Endothelial cell of umbilical vein (primary cell): ENCODE results near the gene PTP4A1. TPM values are rescaled to one million over a fixed set of nuclear protein-coding genes. Genes with fewer than 3 reads are reported as not detected.

Source experiments
- BruUV-seq: library from RNA; stranded (reverse); fragments of 400-500 nt; replicated peaks from 2 replicates; lab custom pipeline; 2021; lab: Mats Ljungman, UMichigan
- CTCF ChIA-PET: fragments of 300-600, 350-600 bp; sonication (Branson Sonifier 250); formaldehyde crosslinking; loops from one replicate; lab custom pipeline; 2021; ENCODE audit warnings: antibody characterized with exemption, inconsistent platforms; lab: Charles Lee
- POLR2A ChIA-PET: fragments of 300-600, 350-600 bp; sonication (Branson Sonifier 250); formaldehyde crosslinking; loops from one replicate; lab custom pipeline; 2021; ENCODE audit warnings: antibody characterized with exemption, inconsistent platforms; lab: Charles Lee
- DNase-seq: peaks from one replicate; pipeline ENCODE4 v3.0.0-alpha.2; 2011; ENCODE audit warnings: low read depth, low spot score
- FAIRE-seq: peaks from 2 replicates; lab custom pipeline; 2011; peaks lifted over from hg19 to GRCh38; lab: Jason Lieb, UNC
- H2AFZ ChIP-seq: 2 replicates; pipeline ENCODE4 v1.6.0; 2012; ENCODE audit warnings: low read depth, low read length, control low read depth, inconsistent platforms
- H3K27ac ChIP-seq: 2 replicates; pipeline ENCODE4 v1.5.1; 2011; ENCODE audit warnings: low read depth, mild to moderate bottlenecking, control low read depth, low read length, moderate library complexity; ENCODE audit not compliant: insufficient read depth
- H3K27me3 ChIP-seq, 2 experiments: 2 replicates each; pipeline versions ENCODE4 v1.6.0 to v1.6.1; 2011; ENCODE audit warnings: low read length in 2 of 2, mixed read lengths in 1 of 2; ENCODE audit not compliant: control insufficient read depth in 2 of 2, insufficient read depth in 2 of 2
- H3K36me3 ChIP-seq, 2 experiments: 2 replicates in 1 of 2; 3 replicates in 1 of 2; pipeline ENCODE4 v1.5.1; 2011; ENCODE audit warnings: low read length in 2 of 2, mild to moderate bottlenecking in 1 of 2, moderate library complexity in 1 of 2; ENCODE audit not compliant: control insufficient read depth in 2 of 2, insufficient read depth in 2 of 2; ENCODE audit errors: extremely low read depth in 1 of 2
- H3K4me1 ChIP-seq: 3 replicates; pipeline ENCODE4 v1.5.1; 2011; ENCODE audit warnings: mild to moderate bottlenecking, low read length; ENCODE audit not compliant: control insufficient read depth, insufficient read depth; ENCODE audit errors: extremely low read depth
- H3K4me2 ChIP-seq: 2 replicates; pipeline ENCODE4 v1.6.1; 2011; ENCODE audit warnings: low read length, control low read depth, mixed read lengths; ENCODE audit not compliant: insufficient read depth
- H3K4me3 ChIP-seq, 3 experiments: fragments of 200-600 bp in 1 of 3; sonication (generic), shearing (Covaris generic) in 1 of 3; replicated peaks in 1 of 3; 2 replicates each; pipeline ENCODE4 v1.5.1; 2011 to 2016; ENCODE audit warnings: control low read depth in 3 of 3, low read length in 3 of 3, mild to moderate bottlenecking in 2 of 3, inconsistent platforms in 1 of 3, low read depth in 1 of 3, moderate library complexity in 1 of 3; ENCODE audit not compliant: insufficient read depth in 1 of 3
- H3K79me2 ChIP-seq: 2 replicates; pipeline ENCODE4 v1.6.0; 2012; ENCODE audit warnings: low read length, inconsistent platforms; ENCODE audit not compliant: control insufficient read depth, insufficient read depth
- H3K9ac ChIP-seq: replicated peaks from 2 replicates; pipeline ENCODE3; 2011; ENCODE audit warnings: low read length, control low read depth; ENCODE audit not compliant: insufficient read depth; ENCODE audit errors: extremely low read depth
- H3K9me1 ChIP-seq: replicated peaks from 3 replicates; pipeline ENCODE4 v1.6.0; 2011; ENCODE audit warnings: mild to moderate bottlenecking, low read length; ENCODE audit not compliant: control insufficient read depth, insufficient read depth; ENCODE audit errors: extremely low read depth
- H3K9me3 ChIP-seq: replicated peaks from 2 replicates; pipeline ENCODE4 v1.5.1; 2012; ENCODE audit warnings: low read length, inconsistent platforms; ENCODE audit not compliant: control insufficient read depth, insufficient read depth
- H4K20me1 ChIP-seq: replicated peaks from 2 replicates; pipeline ENCODE3; 2011; ENCODE audit warnings: mild to moderate bottlenecking, low read length; ENCODE audit not compliant: control insufficient read depth, insufficient read depth; ENCODE audit errors: extremely low read depth
- CTCF ChIP-seq, 2 donors: IDR thresholded peaks; 1 replicate in 1 of 2; 2 replicates in 1 of 2; pipeline ENCODE4 v1.5.1; 2011; ENCODE audit warnings: low read length in 2 of 2, mild to moderate bottlenecking in 2 of 2, moderate library complexity in 2 of 2, control low read depth in 1 of 2, inconsistent platforms in 1 of 2, low read depth in 1 of 2; ENCODE audit not compliant: insufficient read depth in 1 of 2; ENCODE audit errors: extremely low read depth in 1 of 2
- EZH2 ChIP-seq: IDR thresholded peaks from 2 replicates; pipeline ENCODE4 v1.6.1; 2012; ENCODE audit warnings: borderline replicate concordance, low read depth, mild to moderate bottlenecking, moderate library complexity, low read length, inconsistent platforms; ENCODE audit not compliant: severe bottlenecking
- FOS ChIP-seq: IDR thresholded peaks from 2 replicates; pipeline ENCODE4 v1.6.1; 2011; ENCODE audit warnings: mild to moderate bottlenecking, low read length, moderate library complexity, borderline replicate concordance; ENCODE audit not compliant: insufficient read depth
- GATA2 ChIP-seq: IDR thresholded peaks from 2 replicates; pipeline ENCODE4 v1.7.0; 2011; ENCODE audit warnings: low read depth, mild to moderate bottlenecking, moderate library complexity, mixed read lengths, low read length; ENCODE audit not compliant: insufficient read length, insufficient read depth
- JUN ChIP-seq: IDR thresholded peaks from 2 replicates; pipeline ENCODE4 v1.6.1; 2011; ENCODE audit warnings: borderline replicate concordance, low read depth; ENCODE audit not compliant: insufficient read length, insufficient read depth
- MYC ChIP-seq: IDR thresholded peaks from one replicate; pipeline ENCODE4 v1.6.1; 2011; ENCODE audit warnings: mild to moderate bottlenecking, low read depth, low read length
- POLR2A ChIP-seq: IDR thresholded peaks from 2 replicates; pipeline ENCODE4 v1.6.1; 2012; ENCODE audit warnings: low read depth, mild to moderate bottlenecking, control low read depth, low read length
- POLR2AphosphoS5 ChIP-seq: IDR thresholded peaks from 2 replicates; pipeline ENCODE4 v1.6.1; 2012; ENCODE audit warnings: low read depth, mild to moderate bottlenecking, control low read depth, low read length, moderate library complexity; ENCODE audit not compliant: insufficient read depth
- dilution Hi-C: fragments of 300-500 bp; cut with MboI; formaldehyde crosslinking; loops from one replicate; pipeline ENCODE4 v1.15.0; 2019; ENCODE audit warnings: low sequenced_read_pairs; ENCODE audit not compliant: extremely low pct_ligation_motif_present
- intact Hi-C: fragments of 100-400 bp; cut with micrococcal nuclease; formaldehyde crosslinking; loops from one replicate; pipeline ENCODE4 v1.10.0; 2022
- polyA plus RNA-seq, 4 experiments: library from polyadenylated mRNA; depleted of rRNA in 3 of 4; stranded (reverse) in 3 of 4; unstranded in 1 of 4; fragments of >200 nt; gene quantifications; 2 replicates each; pipeline versions ENCODE4 v1.2.1 to v1.2.3, GENCODE V29; 2011 to 2012; ENCODE audit warnings: missing spikeins in 1 of 4
- total RNA-seq: library from RNA; stranded (reverse); gene quantifications from 2 replicates; pipeline ENCODE4 v1.2.3, GENCODE V29; 2021
- TF ChIP-seq, protein P1 (sequence below): IDR thresholded peaks from 2 replicates; pipeline ENCODE4 v1.6.1; 2011; ENCODE audit not compliant: insufficient read depth, insufficient read length

PTP4A1 gene
- total and polyA plus RNA-seq, 2 donors (not counting 3 experiments of a cell fraction or from before 2014, with no cell fraction given), result 10.8 to 58.4 TPM

DNA sequence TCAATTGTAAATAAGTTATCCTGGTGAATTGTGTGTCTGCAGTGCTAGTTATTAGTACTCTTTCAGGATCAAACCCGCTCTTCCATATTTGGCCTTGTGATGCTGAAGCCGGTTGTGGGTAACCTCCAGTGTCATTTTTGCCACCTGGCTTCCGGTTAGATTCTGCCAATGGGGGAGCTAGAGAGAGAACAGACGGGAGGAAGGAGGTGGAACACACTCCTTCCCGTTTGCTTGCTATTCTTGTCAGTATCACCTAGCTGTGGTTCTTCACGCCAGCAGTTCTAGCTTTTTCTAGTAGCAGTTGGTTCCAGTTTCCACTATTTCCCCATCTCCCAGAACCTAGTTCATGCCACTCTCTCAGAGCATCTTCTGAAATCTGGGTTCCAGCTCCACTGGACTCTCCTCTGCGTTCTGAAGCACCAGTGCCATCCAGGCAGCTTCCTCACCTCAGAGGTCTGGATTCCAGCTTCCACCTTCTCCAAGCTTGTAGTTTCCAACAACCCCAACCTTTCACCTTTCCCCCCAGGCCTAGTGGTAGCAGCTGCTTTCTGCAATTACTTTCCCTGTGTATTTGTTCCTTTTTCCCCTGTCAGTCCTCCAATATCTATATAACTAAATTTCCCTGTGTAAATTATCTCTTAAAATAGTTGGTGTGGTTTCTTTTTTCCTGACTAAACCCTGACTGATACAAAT lies 46.9 kb upstream of the PTP4A1 start:
- TF ChIP-seq EZH2 (no peak), POLR2A (no peak), POLR2AphosphoS5 (no peak), JUN (no peak), FOS (no peak), MYC (no peak), GATA2 (no peak), CTCF (IDR thresholded peaks at IDR 0.05; ENCODE audit: extremely low read depth in 1 of 2, insufficient read depth in 1 of 2, low read depth in 1 of 2, low read length in 2 of 2) (no peak)
- TF ChIP-seq, protein P1, sequence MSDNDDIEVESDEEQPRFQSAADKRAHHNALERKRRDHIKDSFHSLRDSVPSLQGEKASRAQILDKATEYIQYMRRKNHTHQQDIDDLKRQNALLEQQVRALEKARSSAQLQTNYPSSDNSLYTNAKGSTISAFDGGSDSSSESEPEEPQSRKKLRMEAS, result no peak
- no peaks in the 10 kb centered on the region for H4K20me1 ChIP-seq
- H3K79me2 ChIP-seq, result no peaks in the 10 kb centered on the region
- no peak overlapping the region for H3K9ac ChIP-seq
- no peak for DNase-seq
- intact Hi-C loops (no loop called here), dilution Hi-C loops (no loop called here)
- no peak overlapping the region for H3K4me3 ChIP-seq
- no peaks in the 10 kb centered on the region for H3K9me3 ChIP-seq
- H3K4me2 ChIP-seq, result no peak overlapping the region
- H3K36me3 ChIP-seq, result no peaks in the 10 kb centered on the region
- H3K9me1 ChIP-seq, result no peaks in the 10 kb centered on the region
- BruUV-seq, result no TSS peak
- FAIRE-seq, result no peak
- H3K27ac ChIP-seq, result no peak overlapping the region
- CTCF ChIA-PET, result interaction anchor here (0.9 to 1.1 kb wide), 2 partner anchors 9 to 73 kb away, joined by 3 read pairs; no protein-coding TSS in a partner anchor
- H2AFZ ChIP-seq, result no peak overlapping the region
- H3K27me3 ChIP-seq, result no peaks in the 10 kb centered on the region
- POLR2A ChIA-PET, result no interaction called here
- no peaks in the 10 kb centered on the region for H3K4me1 ChIP-seq
